Muscle of back (tissue), 11 donors: ENCODE data around the gene DENND6B. TPM values are rescaled to one million over a fixed set of nuclear protein-coding genes. Genes with fewer than 3 reads are reported as not detected.
A peak's percentile ranks its signal among the peaks of the same experiment; 100 is the strongest.

Experiments
- DNase-seq, 3 donors: peaks; one replicate each; pipeline versions ENCODE4 v3.0.0 to v3.0.0-alpha.2; 2013
- polyA plus RNA-seq, 10 donors: library from polyadenylated mRNA; unstranded; fragments of 120-200 nt; gene quantifications; one replicate each; pipeline ENCODE4 v1.2.1, GENCODE V29; 2013; ENCODE audit not compliant: insufficient read length in 10 of 10

DENND6B gene
- polyA plus RNA-seq, 10 donors, result 3.3 to 7.7 (median 4.6) TPM

DNA sequence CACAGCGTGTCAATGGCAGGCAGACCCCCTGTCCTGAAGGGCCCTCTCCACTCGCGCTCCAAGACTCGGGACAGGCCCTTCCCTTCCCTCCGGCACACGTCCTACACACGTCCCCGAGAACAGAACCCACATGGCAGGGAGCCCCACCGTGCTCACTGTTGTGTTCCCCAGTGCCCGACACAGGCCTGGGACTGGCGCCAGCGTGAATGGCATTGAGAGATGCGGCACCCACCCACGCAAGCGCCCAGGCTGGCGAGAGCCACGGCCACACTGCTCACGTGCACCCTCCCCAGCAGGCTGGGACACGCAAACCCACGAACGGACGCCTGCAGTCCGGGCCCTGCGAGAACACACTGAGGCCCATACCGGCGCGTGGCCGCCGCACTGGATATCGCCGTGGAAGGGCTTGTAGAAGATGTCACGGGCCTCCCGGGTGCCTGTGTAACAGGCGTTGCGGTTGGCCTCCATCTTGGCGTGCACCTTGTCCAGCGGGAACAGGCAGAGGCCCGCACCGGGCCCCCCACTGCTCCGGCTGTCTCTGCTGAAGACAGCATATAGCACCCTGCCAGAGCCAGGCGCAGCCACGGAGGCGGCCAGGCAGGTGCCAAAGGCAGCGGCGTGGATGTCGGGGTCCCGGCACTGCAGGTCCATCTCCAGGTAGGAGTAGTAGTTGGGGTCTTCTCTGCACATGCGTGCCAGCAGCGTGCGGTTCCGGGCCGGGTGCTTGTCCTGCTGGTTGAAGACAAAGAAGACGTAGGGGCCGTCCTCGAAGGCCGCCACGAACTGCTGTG is 37.5 kb downstream of the DENND6B start:
- no peak for DNase-seq

- no peak for DNase-seq
Measured at GRCh38 chr22:50287731-50288130, 39.1 kb downstream of the DENND6B start.

- no peak for DNase-seq
Measured at GRCh38 chr22:50286701-50287318, 40.0 kb downstream of the DENND6B start.

- DNase-seq, result no peak
Measured at GRCh38 chr22:50286275-50286674, 40.5 kb downstream of the DENND6B start.

DNA sequence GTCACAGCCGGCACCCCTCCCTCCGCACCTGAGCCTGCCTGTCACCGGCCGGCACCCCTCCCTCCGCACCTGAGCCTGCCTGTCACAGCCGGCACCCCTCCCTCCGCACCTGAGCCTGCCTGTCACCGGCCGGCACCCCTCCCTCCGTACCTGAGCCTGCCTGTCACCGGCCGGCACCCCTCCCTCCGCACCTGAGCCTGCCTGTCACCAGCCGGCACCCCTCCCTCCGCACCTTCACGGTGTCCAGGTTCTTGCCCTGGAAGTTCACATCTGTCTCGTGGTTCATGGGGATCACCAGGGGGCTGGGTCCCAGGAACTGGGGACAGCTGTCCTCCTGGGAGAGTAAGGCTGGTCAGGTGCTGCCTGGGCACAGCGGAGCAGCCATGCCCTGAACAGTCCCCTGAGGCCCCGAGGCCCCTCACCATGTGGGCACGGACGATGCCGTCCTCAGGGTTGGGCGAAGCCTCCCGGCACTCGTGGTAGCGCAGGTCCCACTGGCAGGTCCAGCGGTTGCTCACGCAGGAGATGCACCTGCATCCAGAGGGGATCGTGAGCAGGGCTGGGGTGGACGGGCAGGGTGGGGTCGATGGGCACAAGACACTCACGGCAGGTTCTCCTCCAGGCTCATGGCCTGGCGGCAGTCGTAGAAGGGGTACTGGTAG is 41.1 kb downstream of the DENND6B start:
- DNase-seq, result no peak

DNA sequence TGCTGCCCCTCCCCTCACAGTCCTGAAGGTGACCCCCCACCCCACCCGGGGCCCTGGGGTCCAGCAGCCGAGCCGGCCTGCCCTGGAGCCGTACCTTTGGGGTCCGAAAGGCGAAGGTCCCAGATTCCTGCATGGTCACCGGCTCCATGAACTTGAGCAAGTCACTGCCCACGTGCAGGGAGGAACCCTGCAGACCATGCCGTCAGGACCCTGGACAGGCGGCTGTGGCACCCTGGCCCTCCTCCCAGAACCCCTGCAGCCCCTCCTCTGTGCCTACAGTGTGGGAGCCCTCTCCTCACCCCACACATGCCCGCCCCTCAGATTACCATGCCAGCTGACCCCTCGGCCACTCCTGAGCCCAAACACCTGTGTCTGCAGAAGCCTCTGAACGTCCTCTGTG is 42.3 kb downstream of the DENND6B start:
- DNase-seq, result no peak

DNA sequence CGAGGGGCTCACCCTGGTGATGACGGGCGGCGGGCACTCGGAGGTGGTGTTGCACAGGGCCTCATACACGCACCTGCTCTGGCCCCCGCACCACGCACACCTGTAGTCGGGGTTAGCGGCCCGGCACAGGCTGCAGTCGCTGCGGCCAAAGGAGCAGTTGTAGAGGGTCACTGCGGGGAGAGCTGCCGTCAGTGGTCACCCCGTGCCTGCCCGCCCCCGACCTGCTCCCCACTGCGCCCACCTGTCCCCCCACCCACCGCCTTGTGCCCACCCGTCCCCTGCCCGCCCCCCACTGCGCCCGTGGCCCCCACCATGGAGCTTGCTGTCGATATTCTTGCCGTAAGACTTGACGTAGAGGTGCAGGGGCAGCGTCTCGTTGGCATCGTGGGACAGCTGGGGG is 43.0 kb downstream of the DENND6B start:
- no peak for DNase-seq

DNA sequence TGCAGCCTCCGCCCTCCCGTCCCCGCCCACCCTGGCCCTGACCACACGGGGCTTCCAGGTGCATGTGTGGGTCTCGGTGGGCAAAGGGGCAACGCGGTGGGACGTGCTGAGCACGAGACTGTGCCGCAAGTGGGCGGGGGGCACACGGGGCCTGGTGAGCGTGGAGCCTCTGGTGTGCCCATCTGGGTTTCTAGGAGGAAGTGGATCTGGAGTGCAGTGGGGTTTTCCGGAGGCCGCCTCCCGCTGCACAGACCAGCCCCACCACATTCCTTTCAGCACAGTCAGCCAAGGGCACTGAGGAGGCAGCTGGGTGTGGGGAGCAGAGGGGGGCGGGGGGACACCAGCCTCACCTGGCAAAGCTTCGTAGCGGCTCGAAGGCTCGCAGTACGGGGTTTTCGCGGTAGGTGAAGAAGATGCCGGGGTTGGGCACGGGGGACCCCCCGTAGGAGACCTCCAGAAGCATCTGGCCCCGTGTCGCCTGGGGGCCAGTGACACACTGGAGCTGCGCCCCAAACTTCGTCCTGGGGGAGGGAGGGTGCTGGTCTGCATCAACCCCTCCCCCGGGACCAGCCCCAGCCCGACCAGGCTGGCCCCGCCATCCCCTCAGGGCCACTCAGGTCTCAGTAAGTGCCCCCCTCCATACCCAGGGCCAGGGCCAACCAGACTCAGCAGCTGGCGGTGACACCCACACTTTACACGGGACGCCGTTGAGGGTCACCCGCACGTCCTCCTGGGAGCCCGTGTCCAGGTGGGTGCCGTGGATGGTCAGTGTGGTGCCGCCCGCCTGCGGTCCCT is 44.3 kb downstream of the DENND6B start:
- no peak for DNase-seq

DNA sequence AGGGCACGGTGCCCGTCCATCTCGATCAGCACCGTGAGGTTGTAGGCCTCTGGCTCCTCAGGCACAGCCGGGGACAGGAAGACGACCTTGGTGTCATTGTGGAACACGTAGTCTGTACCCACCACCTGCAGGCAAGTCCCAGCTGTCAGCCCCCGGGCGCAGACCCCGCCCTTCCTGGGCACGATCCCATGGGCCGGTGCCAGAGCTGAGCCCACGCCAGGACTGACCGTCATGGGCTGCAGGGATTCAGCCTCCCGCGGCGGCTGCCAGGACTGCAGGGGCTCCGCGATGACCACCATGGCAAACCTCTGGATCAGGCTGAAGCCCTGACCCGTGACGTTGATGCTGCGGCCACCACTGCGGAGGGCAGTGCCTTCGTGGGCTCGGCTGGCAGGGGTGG is 44.9 kb downstream of the DENND6B start:
- peak in 1 of 3 donors; percentile 50 for DNase-seq

- no peak for DNase-seq
Measured at GRCh38 chr22:50281384-50281760, 45.4 kb downstream of the DENND6B start.

GRCh38 chr22:50280708-50281383 is 46.0 kb downstream of the DENND6B start:
- no peak for DNase-seq

DNA sequence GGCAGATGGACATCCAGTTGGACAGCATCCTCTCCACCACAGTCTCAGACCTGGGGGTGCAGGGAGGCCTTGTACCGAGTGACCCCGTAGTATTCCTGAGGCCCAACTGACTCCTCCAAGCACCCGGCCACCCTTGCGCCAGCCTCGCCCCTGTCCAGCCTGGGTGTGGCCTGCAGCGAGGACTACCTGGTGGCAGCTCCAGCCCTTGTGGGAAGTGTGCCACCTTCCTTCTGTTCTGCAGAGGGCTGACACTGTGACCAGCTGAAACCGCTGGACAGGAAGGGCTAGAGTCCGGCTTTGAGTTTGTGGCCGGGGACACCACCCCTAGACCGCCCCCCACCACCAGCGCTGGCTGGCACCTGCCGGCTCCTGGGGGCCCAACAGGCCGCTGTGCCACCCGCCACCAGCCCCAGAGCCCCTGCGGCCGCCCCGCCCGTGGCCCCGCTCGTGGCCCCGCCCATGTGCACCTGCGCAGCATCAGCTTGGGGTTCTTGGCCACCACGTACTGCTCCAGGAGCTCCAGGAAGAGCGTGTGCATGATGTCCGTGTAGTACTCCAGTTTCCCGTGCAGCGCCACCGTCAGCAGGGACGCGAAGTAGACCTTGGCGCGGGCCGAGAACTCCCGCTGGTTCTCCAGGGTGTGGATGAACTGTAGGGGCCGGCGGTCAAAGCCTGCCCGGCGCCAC is 46.6 kb downstream of the DENND6B start:
- DNase-seq, result no peak

GRCh38 chr22:50278956-50279619 is 47.7 kb downstream of the DENND6B start:
- no peak for DNase-seq

GRCh38 chr22:50278461-50278860 is 48.4 kb downstream of the DENND6B start:
- DNase-seq, result no peak

GRCh38 chr22:50277761-50278160 is 49.1 kb downstream of the DENND6B start:
- no peak for DNase-seq

DNA sequence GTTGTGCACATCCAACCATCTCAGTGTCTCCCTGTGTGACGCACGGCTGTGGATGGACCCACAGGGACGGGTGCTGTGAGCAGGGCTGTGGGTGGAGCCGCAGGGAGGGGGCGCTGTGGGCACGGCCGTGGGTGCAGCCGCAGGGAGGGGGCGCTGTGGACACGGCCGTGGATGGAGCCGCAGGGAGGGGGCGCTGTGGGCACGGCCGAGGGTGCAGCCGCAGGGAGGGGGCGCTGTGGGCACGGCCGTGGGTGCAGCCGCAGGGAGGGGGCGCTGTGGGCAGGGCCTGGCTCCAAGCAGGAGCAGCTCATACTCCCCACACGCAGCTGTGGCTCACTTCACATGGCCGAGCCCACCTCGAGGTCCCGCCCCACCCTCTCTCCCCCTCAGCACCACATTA is 50.7 kb downstream of the DENND6B start:
- peak in 1 of 3 donors; percentile 37 for DNase-seq

DNA sequence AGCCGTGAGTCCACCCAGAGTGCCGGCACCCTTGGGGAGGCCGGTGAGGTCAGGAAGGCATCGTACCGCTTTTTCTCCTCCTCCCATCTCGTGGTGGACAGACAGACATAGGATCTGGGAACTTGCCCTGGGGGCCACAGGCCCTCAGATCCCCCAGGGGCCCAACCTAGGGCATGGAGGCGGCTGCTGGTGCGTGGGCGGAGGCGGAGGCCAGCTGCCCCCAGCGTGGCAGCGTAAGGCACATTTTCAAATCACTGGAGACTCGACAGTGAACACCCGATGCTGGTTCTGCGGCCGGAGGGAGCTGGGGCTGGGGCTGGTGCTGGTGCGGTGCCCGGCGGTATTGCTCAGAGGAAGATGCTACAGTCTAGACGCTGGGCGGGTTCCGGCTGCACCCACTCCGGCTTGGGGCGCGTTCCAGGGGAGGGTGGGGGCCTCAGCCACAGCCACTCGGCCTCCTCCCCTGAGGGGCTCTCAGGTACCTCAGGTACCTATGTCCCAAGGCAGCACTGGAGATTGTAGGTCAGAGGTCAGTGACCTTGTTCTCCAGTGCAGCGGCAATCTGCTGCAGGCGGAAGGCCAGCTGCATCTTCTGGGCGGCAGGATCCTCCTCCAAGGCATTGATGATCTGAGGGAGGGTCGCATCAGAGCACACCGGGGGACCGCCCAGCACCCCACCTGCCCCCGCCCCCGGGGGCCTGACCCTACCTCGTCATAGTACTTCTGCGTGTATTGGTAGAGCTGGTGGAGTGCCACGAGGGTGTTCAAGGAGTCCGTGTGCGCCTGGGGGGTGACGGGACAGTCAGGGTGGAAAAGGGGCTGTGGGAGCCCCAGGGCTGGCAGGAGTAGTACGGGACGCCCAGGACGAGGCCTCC is 51.4 kb downstream of the DENND6B start:
- no peak for DNase-seq

- DNase-seq, result no peak
Measured at GRCh38 chr22:50274771-50275170, 52.0 kb downstream of the DENND6B start.

- peak in 1 of 3 donors; percentile 67 for DNase-seq
Measured at GRCh38 chr22:50274311-50274710, 52.5 kb downstream of the DENND6B start.
